SH-SY5Y (cell line): ENCODE results near the gene CCSER1.

Source experiments
- GATA2 ChIP-seq: IDR thresholded peaks from 2 replicates; pipeline ENCODE4 v1.6.1; 2011; ENCODE audit warnings: mild to moderate bottlenecking, low read depth, low read length
- GATA3 ChIP-seq: IDR thresholded peaks from 2 replicates; pipeline ENCODE4 v1.6.1; 2011; ENCODE audit warnings: low read depth, mild to moderate bottlenecking, low read length, moderate library complexity

DNA sequence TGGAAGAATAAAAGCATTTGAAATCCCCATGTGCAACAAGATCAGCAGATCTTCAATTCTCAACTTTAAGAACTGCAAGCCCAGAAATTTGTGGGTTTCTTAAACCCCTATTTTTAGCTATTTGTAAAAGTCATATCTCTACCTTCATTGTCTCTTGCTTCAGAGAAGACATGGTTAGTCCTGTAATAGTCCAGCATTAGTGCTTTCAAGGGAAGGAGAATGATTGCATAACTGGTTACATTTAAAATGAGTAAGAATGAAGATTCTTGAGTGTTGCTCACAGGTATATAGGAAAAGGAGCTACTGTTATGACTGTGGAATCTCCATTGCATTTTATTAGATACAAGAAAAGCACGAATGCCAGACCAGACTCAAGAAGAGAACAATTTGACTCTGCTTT, 84.0 kb downstream of the CCSER1 start:
- TF ChIP-seq GATA3 (no peak), GATA2 (no peak)
